HepG2 (cell line): ENCODE data around the gene REEP6. TPM values are rescaled to one million over a fixed set of nuclear protein-coding genes. Genes with fewer than 3 reads are reported as not detected.
A peak's percentile ranks its signal among the peaks of the same experiment; 100 is the strongest.

Experiments used
- ATAC-seq: fragments of 200-7000 bp; cut with Tn5 transposase; 3 replicates; pipeline ENCODE4 v1.9.1; 2020; ENCODE audit warnings: mild to moderate bottlenecking, moderate library complexity
- BruUV-seq: library from RNA; stranded (reverse); fragments of 400-500 nt; replicated peaks from 2 replicates; lab custom pipeline; 2021; lab: Mats Ljungman, UMichigan
- CTCF ChIA-PET: fragments of 300-600 bp; formaldehyde crosslinking; extraction: SDS; loops from one replicate; lab custom pipeline; 2021; ENCODE audit warnings: low total read pairs, inconsistent platforms, low intra/inter-chr PET ratio; lab: Yijun Ruan, JAX
- POLR2A ChIA-PET: fragments of 350-600 bp; sonication (Branson Sonifier 250); formaldehyde crosslinking; loops from one replicate; lab custom pipeline; 2020; ENCODE audit warnings: antibody characterized with exemption, inconsistent platforms; lab: Yijun Ruan, JAX
- DNase-seq: peaks from one replicate; pipeline ENCODE4 v3.0.0-alpha.2; 2015; ENCODE audit warnings: low spot score
- FAIRE-seq: peaks from 3 replicates; lab custom pipeline; 2011; peaks lifted over from hg19 to GRCh38; lab: Jason Lieb, UNC
- H2AFZ ChIP-seq: one replicate; pipeline ENCODE4 v1.6.1; 2011; ENCODE audit warnings: low read length, inconsistent platforms
- H3K27ac ChIP-seq: fragments of 300-600 bp; 3 replicates; pipeline ENCODE4 v1.8.0; 2011; ENCODE audit warnings: mixed run types, mild to moderate bottlenecking, mixed read lengths, low read length, inconsistent platforms; ENCODE audit not compliant: insufficient read depth; ENCODE audit errors: extremely low read length
- H3K27me3 ChIP-seq, 2 experiments: fragments of 200-600 bp in 1 of 2; 2 replicates in 1 of 2; 3 replicates in 1 of 2; pipeline versions ENCODE4 v1.6.0 to v1.8.0; 2011; ENCODE audit warnings: low read length in 2 of 2, mild to moderate bottlenecking in 2 of 2, moderate library complexity in 2 of 2, inconsistent platforms in 1 of 2; ENCODE audit not compliant: insufficient read depth in 2 of 2, control insufficient read depth in 1 of 2
- H3K36me3 ChIP-seq, 2 experiments: fragments of 200-600 bp in 1 of 2; replicated peaks in 1 of 2; 2 replicates in 1 of 2; 3 replicates in 1 of 2; pipeline versions ENCODE4 v1.5.1 to v1.8.0; 2011; ENCODE audit warnings: low read length in 2 of 2, inconsistent platforms in 1 of 2; ENCODE audit not compliant: insufficient read depth in 2 of 2, control insufficient read depth in 1 of 2
- H3K4me1 ChIP-seq: 2 replicates; pipeline ENCODE4 v1.5.1; 2012; ENCODE audit warnings: low read length, inconsistent platforms; ENCODE audit not compliant: insufficient read depth
- H3K4me2 ChIP-seq: 2 replicates; pipeline ENCODE4 v1.6.0; 2011; ENCODE audit warnings: low read depth, low read length, inconsistent platforms
- H3K4me3 ChIP-seq, 3 experiments: fragments of 200-600 bp in 1 of 3; sonication (generic), shearing (Covaris generic) in 1 of 3; replicated peaks in 1 of 3; 2 replicates each; pipeline ENCODE4 v1.5.1; 2011 to 2016; ENCODE audit warnings: low read length in 3 of 3, inconsistent platforms in 2 of 3, low read depth in 2 of 3, mild to moderate bottlenecking in 2 of 3, control low read depth in 1 of 3, mixed read lengths in 1 of 3; ENCODE audit not compliant: insufficient read depth in 1 of 3
- H3K79me2 ChIP-seq: one replicate; pipeline ENCODE4 v1.6.1; 2011; ENCODE audit warnings: low read length, inconsistent platforms; ENCODE audit not compliant: insufficient read depth
- H3K9ac ChIP-seq: 2 replicates; pipeline ENCODE4 v1.6.0; 2011; ENCODE audit warnings: mild to moderate bottlenecking, low read depth, low read length, inconsistent platforms; ENCODE audit not compliant: insufficient read depth
- H3K9me3 ChIP-seq: 2 replicates; pipeline ENCODE4 v1.5.1; 2012; ENCODE audit warnings: mild to moderate bottlenecking, low read length
- H4K20me1 ChIP-seq: 2 replicates; pipeline ENCODE4 v1.6.0; 2011; ENCODE audit warnings: inconsistent platforms, mild to moderate bottlenecking, low read length, moderate library complexity; ENCODE audit not compliant: insufficient read depth
- AGO1 ChIP-seq: fragments of 200-400 bp; formaldehyde crosslinking; IDR thresholded peaks from 2 replicates; pipeline ENCODE4 v1.6.1; 2017; ENCODE audit warnings: mild to moderate bottlenecking, low read depth, low read length, moderate library complexity; ENCODE audit not compliant: poor library complexity, severe bottlenecking
- CREBL2 ChIP-seq: sonication (generic); formaldehyde crosslinking; IDR thresholded peaks from 2 replicates; pipeline ENCODE4 v1.8.1; 2023; ENCODE audit warnings: missing genetic modification reagents, mild to moderate bottlenecking, borderline replicate concordance
- CSRNP2 ChIP-seq: sonication (generic); formaldehyde crosslinking; conservative IDR thresholded peaks from 2 replicates; pipeline ENCODE4 v1.8.0; 2022; ENCODE audit warnings: low read depth, missing genetic modification reagents
- CTCF ChIP-seq: sonication (generic); formaldehyde crosslinking; IDR thresholded peaks from 2 replicates; pipeline ENCODE4 v1.5.0; 2020; ENCODE audit warnings: mild to moderate bottlenecking, missing genetic modification reagents, moderate library complexity
- YEATS2 ChIP-seq: sonication (generic); formaldehyde crosslinking; IDR thresholded peaks from 2 replicates; pipeline ENCODE4 v1.4.0; 2020; ENCODE audit warnings: missing genetic modification reagents, borderline replicate concordance
- ZBTB33 ChIP-seq: sonication (generic); formaldehyde crosslinking; IDR thresholded peaks from 2 replicates; pipeline ENCODE4 v1.4.0; 2020; ENCODE audit warnings: missing genetic modification reagents
- ZBTB46 ChIP-seq: sonication (generic); formaldehyde crosslinking; IDR thresholded peaks from 2 replicates; pipeline ENCODE4 v1.4.0; 2020; ENCODE audit warnings: mild to moderate bottlenecking, missing genetic modification reagents, borderline replicate concordance
- ZNF343 ChIP-seq: sonication (generic); formaldehyde crosslinking; IDR thresholded peaks from 2 replicates; pipeline ENCODE4 v1.4.0; 2020; ENCODE audit warnings: mild to moderate bottlenecking, missing genetic modification reagents
- ZNF841 ChIP-seq: sonication (generic); formaldehyde crosslinking; IDR thresholded peaks from 2 replicates; pipeline ENCODE4 v1.8.1; 2023; ENCODE audit warnings: missing genetic modification reagents, borderline replicate concordance
- WGBS: methylation state at CpG from one replicate; pipeline ENCODE4 v1.1.6; 2017; ENCODE audit warnings: low lambda C conversion rate; 5-methylcytosine and 5-hydroxymethylcytosine counted together
- in situ Hi-C: cut with HindIII; loops from 2 replicates; pipeline ENCODE4 v1.10.0; 2017; ENCODE audit warnings: low pct_unique_long_range_greater_than_20kb; ENCODE audit not compliant: extremely low pct_ligation_motif_present
- intact Hi-C: fragments of 100-400 bp; cut with micrococcal nuclease; formaldehyde crosslinking; loops from one replicate; pipeline ENCODE4 v1.10.0; 2022; ENCODE audit not compliant: unreplicated experiment
- polyA plus RNA-seq, 8 experiments: library from polyadenylated mRNA; depleted of rRNA in 3 of 8; stranded (reverse) in 7 of 8; unstranded in 1 of 8; fragments of >200 nt; fragmentation: Illumina TruSeq in 4 of 8; extraction: Trizol in 4 of 8; gene quantifications; 2 replicates each; pipeline versions ENCODE4 v1.2.1 to v1.2.3, GENCODE V29; 2011 to 2016; ENCODE audit warnings: low read depth in 4 of 8, missing spikeins in 1 of 8, mixed read lengths in 1 of 8; ENCODE audit not compliant: insufficient read depth in 1 of 8
- total RNA-seq, 5 experiments: library from RNA; depleted of rRNA; stranded (reverse); fragments of >200 nt; fragmentation: Illumina TruSeq; extraction: Trizol; gene quantifications; 2 replicates each; pipeline ENCODE4 v1.2.3, GENCODE V29; 2016; ENCODE audit warnings: low read depth in 1 of 5

The REEP6 gene
- total and polyA plus RNA-seq, 2 of the 13 experiments (the other 11 are each of a cell fraction or from before 2014, with no cell fraction given): 10.0 to 28.8 TPM

- TF ChIP-seq CSRNP2 (0 out of 2 replicates have a peak, but pooled peaks have one; percentile 6), CREBL2 (no peak), CTCF (CRISPR knock-in tag) (0 out of 2 replicates have a peak, but pooled peaks have one; percentile 13), ZBTB46 (no peak)
These were observed 34.4 kb downstream of the REEP6 start (continued) for GRCh38 chr19:1525343-1525742.

GRCh38 chr19:1526066-1526778 is 35.2 kb downstream of the REEP6 start:
- peaks cover 31 to 59% of the 10 kb centered on the region in 2 experiments for H3K27me3 ChIP-seq
- POLR2A ChIA-PET: no interaction called here
- H3K4me1 ChIP-seq: peaks cover 14% of the 10 kb centered on the region
- TF ChIP-seq YEATS2 (CRISPR knock-in tag) (no peak), ZBTB33 (CRISPR knock-in tag) (peak; percentile 19; the same call in 1 of the 2 replicates), ZNF343 (CRISPR knock-in tag) (no peak), AGO1 (peak; percentile 47), ZNF841 (CRISPR knock-in tag) (no peak)
- no peaks in the 10 kb centered on the region for H3K9me3 ChIP-seq
- no peak overlapping the region for H3K27ac ChIP-seq
- H3K36me3 ChIP-seq: no peaks in the 10 kb centered on the region
- H3K79me2 ChIP-seq: no peaks in the 10 kb centered on the region
- DNase-seq: no peak
- in situ Hi-C loops (no loop called here), intact Hi-C loops (no loop called here)
- H3K4me2 ChIP-seq: no peak overlapping the region
- no TSS peak for BruUV-seq
- no peak for FAIRE-seq
- no peak for ATAC-seq
- no peaks in the 10 kb centered on the region for H4K20me1 ChIP-seq
- no peak overlapping the region for H3K4me3 ChIP-seq
- WGBS: 36% methylated on average over 12 of the region's 33 CpGs
- H2AFZ ChIP-seq: no peak overlapping the region
- no peak overlapping the region for H3K9ac ChIP-seq
- CTCF ChIA-PET: no interaction called here
